H1 (cell line): ENCODE measurements around the gene TMEM127. TPM values are rescaled to one million over a fixed set of nuclear protein-coding genes. Genes with fewer than 3 reads are reported as not detected.
A peak's percentile ranks its signal among the peaks of the same experiment; 100 is the strongest.

Experiments
- CTCF ChIA-PET: fragments of 300-600 bp; sonication (Branson Sonifier 250); formaldehyde crosslinking; loops from one replicate; lab custom pipeline; 2021; ENCODE audit not compliant: partially characterized antibody; lab: Charles Lee
- POLR2A ChIA-PET: fragments of 300-600 bp; sonication (Branson Sonifier 250); formaldehyde crosslinking; loops from one replicate; lab custom pipeline; 2021; ENCODE audit warnings: inconsistent platforms; ENCODE audit not compliant: partially characterized antibody; lab: Charles Lee
- DNase-seq, 2 experiments: peaks; one replicate each; pipeline versions ENCODE4 v3.0.0 to v3.0.0-alpha.2; 2010 to 2022; ENCODE audit warnings: low spot score in 2 of 2, low read depth in 1 of 2, mixed read lengths in 1 of 2
- FAIRE-seq: peaks from 2 replicates; lab custom pipeline; 2011; peaks lifted over from hg19 to GRCh38; lab: Jason Lieb, UNC
- H2AFZ ChIP-seq: 2 replicates; pipeline ENCODE4 v1.8.1; 2012; ENCODE audit warnings: low read length, inconsistent platforms
- H2AK5ac ChIP-seq: 2 replicates; pipeline ENCODE4 v1.6.1; 2013; ENCODE audit warnings: low read depth, low read length
- H2BK120ac ChIP-seq: replicated peaks from 2 replicates; pipeline ENCODE3; 2013; ENCODE audit warnings: low read depth, low read length, inconsistent platforms
- H2BK12ac ChIP-seq: 2 replicates; pipeline ENCODE4 v1.6.1; 2013; ENCODE audit warnings: low read depth, low read length
- H2BK15ac ChIP-seq: 2 replicates; pipeline ENCODE4 v1.6.1; 2013; ENCODE audit warnings: low read length
- H2BK20ac ChIP-seq: 2 replicates; pipeline ENCODE4 v1.6.1; 2013; ENCODE audit warnings: low read length
- H2BK5ac ChIP-seq: 2 replicates; pipeline ENCODE4 v1.6.1; 2013; ENCODE audit warnings: low read depth, low read length
- H3K14ac ChIP-seq: 2 replicates; pipeline ENCODE4 v1.6.1; 2013; ENCODE audit warnings: inconsistent platforms; ENCODE audit not compliant: insufficient read length
- H3K18ac ChIP-seq: 2 replicates; pipeline ENCODE4 v1.6.1; 2013; ENCODE audit warnings: low read length; ENCODE audit errors: extremely low read depth
- H3K23ac ChIP-seq: 2 replicates; pipeline ENCODE4 v1.6.1; 2013; ENCODE audit warnings: inconsistent platforms; ENCODE audit not compliant: insufficient read length
- H3K23me2 ChIP-seq: 2 replicates; pipeline ENCODE4 v1.6.1; 2013; ENCODE audit warnings: low read depth, low read length
- H3K27ac ChIP-seq: 2 replicates; pipeline ENCODE4 v1.6.1; 2011; ENCODE audit warnings: low read depth, low read length, inconsistent platforms
- H3K27me3 ChIP-seq, 4 experiments: replicated peaks in 1 of 4; 1 replicate in 1 of 4; 2 replicates in 3 of 4; pipeline versions ENCODE4 v1.6.1 to v1.8.1; 2011 to 2013; ENCODE audit warnings: low read length in 3 of 4, mild to moderate bottlenecking in 3 of 4, inconsistent platforms in 2 of 4, mixed read lengths in 2 of 4, moderate library complexity in 1 of 4; ENCODE audit not compliant: control insufficient read depth in 3 of 4, insufficient read depth in 3 of 4; ENCODE audit errors: extremely low read depth in 1 of 4
- H3K36me3 ChIP-seq, 4 experiments: 2 replicates each; pipeline versions ENCODE4 v1.6.1 to v1.8.1; 2011 to 2013; ENCODE audit warnings: mild to moderate bottlenecking in 4 of 4, low read length in 3 of 4, moderate library complexity in 2 of 4, control low read depth in 1 of 4, inconsistent platforms in 1 of 4; ENCODE audit not compliant: insufficient read depth in 4 of 4, control insufficient read depth in 2 of 4
- H3K4ac ChIP-seq: replicated peaks from 2 replicates; pipeline ENCODE3; 2013; ENCODE audit warnings: low read length, low read depth, mixed read lengths, inconsistent platforms; ENCODE audit not compliant: insufficient read length
- H3K4me1 ChIP-seq, 4 experiments: replicated peaks in 1 of 4; 1 replicate in 1 of 4; 2 replicates in 3 of 4; pipeline versions ENCODE4 v1.6.1 to v1.8.1; 2011 to 2013; ENCODE audit warnings: low read length in 3 of 4, inconsistent platforms in 2 of 4, mixed read lengths in 1 of 4; ENCODE audit not compliant: insufficient read depth in 4 of 4, control insufficient read depth in 3 of 4
- H3K4me2 ChIP-seq, 2 experiments: 2 replicates each; pipeline versions ENCODE4 v1.6.1 to v1.8.1; 2011 to 2013; ENCODE audit warnings: low read depth in 2 of 2, low read length in 2 of 2, control low read depth in 1 of 2, inconsistent platforms in 1 of 2, mild to moderate bottlenecking in 1 of 2; ENCODE audit not compliant: insufficient read depth in 1 of 2
- H3K4me3 ChIP-seq, 4 experiments: fragments of 200-600, 300-600 bp in 1 of 4; sonication (generic), shearing (Covaris generic), sonication (Bioruptor Twin) in 1 of 4; 2 replicates each; pipeline versions ENCODE4 v1.5.1 to v1.8.1; 2011 to 2016; ENCODE audit warnings: low read length in 4 of 4, low read depth in 3 of 4, control low read depth in 2 of 4, inconsistent platforms in 2 of 4, mild to moderate bottlenecking in 2 of 4, mixed read lengths in 1 of 4, moderate library complexity in 1 of 4; ENCODE audit not compliant: insufficient read depth in 2 of 4; ENCODE audit errors: extremely low read depth in 1 of 4
- H3K56ac ChIP-seq: replicated peaks from 2 replicates; pipeline ENCODE3; 2013; ENCODE audit warnings: low read depth, mild to moderate bottlenecking, mixed read lengths, low read length, inconsistent platforms; ENCODE audit not compliant: insufficient read length
- H3K79me1 ChIP-seq: 2 replicates; pipeline ENCODE4 v1.6.1; 2013; ENCODE audit warnings: low read depth, low read length, control low read depth
- H3K79me2 ChIP-seq, 2 experiments: 2 replicates each; pipeline versions ENCODE4 v1.6.1 to v1.8.1; 2012 to 2013; ENCODE audit warnings: low read length in 2 of 2, mild to moderate bottlenecking in 2 of 2, inconsistent platforms in 1 of 2; ENCODE audit not compliant: insufficient read depth in 2 of 2, control insufficient read depth in 1 of 2
- H3K9ac ChIP-seq, 4 experiments: replicated peaks in 1 of 4; 1 replicate in 1 of 4; 2 replicates in 3 of 4; pipeline versions ENCODE4 v1.6.1 to v1.8.1; 2011 to 2013; ENCODE audit warnings: low read depth in 3 of 4, low read length in 3 of 4, control low read depth in 2 of 4, mild to moderate bottlenecking in 2 of 4, moderate library complexity in 2 of 4, inconsistent platforms in 1 of 4; ENCODE audit errors: extremely low read depth in 1 of 4
- H3K9me3 ChIP-seq, 2 experiments: 2 replicates each; pipeline versions ENCODE4 v1.6.1 to v1.8.1; 2012 to 2013; ENCODE audit warnings: mild to moderate bottlenecking in 2 of 2, moderate library complexity in 2 of 2, control low read depth in 1 of 2, inconsistent platforms in 1 of 2, low read depth in 1 of 2, low read length in 1 of 2, mixed read lengths in 1 of 2; ENCODE audit not compliant: insufficient read depth in 2 of 2
- H4K20me1 ChIP-seq, 2 experiments: replicated peaks in 1 of 2; 2 replicates each; pipeline versions ENCODE3 to v1.8.1; 2011 to 2013; ENCODE audit warnings: inconsistent platforms in 2 of 2, low read length in 2 of 2, mild to moderate bottlenecking in 1 of 2; ENCODE audit not compliant: insufficient read depth in 2 of 2, control insufficient read depth in 1 of 2
- H4K5ac ChIP-seq: 2 replicates; pipeline ENCODE4 v1.6.1; 2013; ENCODE audit warnings: low read length, low read depth, mixed read lengths, inconsistent platforms; ENCODE audit not compliant: insufficient read length
- H4K8ac ChIP-seq: 2 replicates; pipeline ENCODE4 v1.8.0; 2013; ENCODE audit warnings: mild to moderate bottlenecking, moderate library complexity, low read length, inconsistent platforms; ENCODE audit not compliant: insufficient read depth; ENCODE audit errors: extremely low read depth
- H4K91ac ChIP-seq: replicated peaks from 2 replicates; pipeline ENCODE3; 2013; ENCODE audit warnings: low read length, mixed read lengths, inconsistent platforms; ENCODE audit not compliant: insufficient read length
- BACH1 ChIP-seq: IDR thresholded peaks from 2 replicates; pipeline ENCODE4 v1.6.1; 2012; ENCODE audit warnings: low read length, improper control_type of control experiment
- EP300 ChIP-seq, 2 experiments: IDR thresholded peaks; 1 replicate in 1 of 2; 2 replicates in 1 of 2; pipeline ENCODE4 v1.6.1; 2011 to 2012; ENCODE audit warnings: low read depth in 2 of 2, low read length in 2 of 2, mild to moderate bottlenecking in 2 of 2, borderline replicate concordance in 1 of 2, inconsistent platforms in 1 of 2, moderate library complexity in 1 of 2
- HDAC6 ChIP-seq: IDR thresholded peaks from one replicate; pipeline ENCODE4 v1.7.1; 2012; ENCODE audit warnings: low read depth, mild to moderate bottlenecking, inconsistent platforms, low read length, moderate library complexity
- MAFK ChIP-seq: IDR thresholded peaks from 2 replicates; pipeline ENCODE4 v1.6.1; 2012; ENCODE audit warnings: low read depth, mild to moderate bottlenecking, improper control_type of control experiment, low read length
- NANOG ChIP-seq: IDR thresholded peaks from 2 replicates; pipeline ENCODE4 v1.6.1; 2011; ENCODE audit warnings: low read length, low read depth, mild to moderate bottlenecking, inconsistent platforms; ENCODE audit not compliant: insufficient read depth, poor library complexity, severe bottlenecking
- PHF8 ChIP-seq: fragments of 200-600 bp; sonication (generic); conservative IDR thresholded peaks from 2 replicates; pipeline ENCODE4 v1.7.1; 2012; ENCODE audit warnings: low read depth, mild to moderate bottlenecking, inconsistent platforms, low read length, moderate library complexity
- SP1 ChIP-seq: IDR thresholded peaks from 2 replicates; pipeline ENCODE4 v1.6.1; 2011; ENCODE audit warnings: low read depth, low read length
- USF2 ChIP-seq: IDR thresholded peaks from 2 replicates; pipeline ENCODE4 v1.6.1; 2011; ENCODE audit warnings: low read length, improper control_type of control experiment
- ZNF274 ChIP-seq: IDR thresholded peaks from 2 replicates; pipeline ENCODE4 v1.7.0; 2012; ENCODE audit warnings: low read length, borderline replicate concordance; ENCODE audit errors: extremely low read depth
- WGBS, 2 experiments: shearing (Covaris generic) in 1 of 2; methylation state at CpG; one replicate each; pipeline versions ENCODE4 v1.1.6 to v1.1.7; 2013 to 2015; ENCODE audit warnings: low lambda C conversion rate in 2 of 2, mixed read lengths in 2 of 2, inconsistent platforms in 1 of 2, low coverage in 1 of 2, missing lambda C conversion rate in 1 of 2; ENCODE audit not compliant: insufficient replicate concordance in 2 of 2, insufficient coverage in 1 of 2, insufficient read length in 1 of 2; ENCODE audit errors: extremely low coverage in 1 of 2, missing lambda C conversion rate in 1 of 2; 5-methylcytosine and 5-hydroxymethylcytosine counted together
- polyA plus RNA-seq, 7 experiments: library from polyadenylated mRNA; depleted of rRNA in 3 of 7; stranded (reverse) in 5 of 7; unstranded in 2 of 7; fragments of >200 nt in 5 of 7; fragments of 200-250 nt in 2 of 7; gene quantifications; 1 replicate in 5 of 7; 2 replicates in 1 of 7; 4 replicates in 1 of 7; pipeline versions ENCODE4 v1.2.1 to v1.2.3, GENCODE V29; 2011 to 2013; ENCODE audit warnings: missing spikeins in 2 of 7, mixed read lengths in 2 of 7
- total RNA-seq: library from RNA; stranded (reverse); fragmentation: NEBNext Ultra II Directional; extraction: Animal tissue kit (Norgen Biotek cat#: 25700); gene quantifications from 2 replicates; pipeline ENCODE4 v1.2.1, GENCODE V29; 2021

Gene TMEM127
- total and polyA plus RNA-seq, 2 of the 8 experiments (the other 6 are each of a cell fraction or from before 2014, with no cell fraction given), result 25.0 to 41.0 TPM

GRCh38 chr2:96204836-96205624 lies 60.8 kb downstream of the TMEM127 start:
- Histone ChIP-seq H3K56ac (no peak overlapping the region), H3K4me1 (peaks cover 4 to 11% (median 7%) of the 10 kb centered on the region in 4 experiments; a peak in 5 of 7 replicates), H3K27me3 (no peaks in the 10 kb centered on the region), H3K27ac (no peak overlapping the region), H2AFZ (no peak overlapping the region), H3K23me2 (peaks cover 8% of the 10 kb centered on the region; the same call in 1 of the 2 replicates), H4K8ac (no peak overlapping the region), H2BK5ac (no peak overlapping the region), H3K36me3 (no peaks in the 10 kb centered on the region), H3K4me3 (0 out of 8 replicates have a peak overlapping the region, but pooled peaks of 1 of the 4 experiments have one; percentile 32), H2BK20ac (no peak overlapping the region), H3K9ac (no peak overlapping the region), H3K79me2 (peaks cover 56 to 82% of the 10 kb centered on the region in 2 experiments), H4K91ac (no peak overlapping the region), H2BK12ac (no peak overlapping the region), H2BK15ac (no peak overlapping the region), H3K9me3 (no peaks in the 10 kb centered on the region), H3K4me2 (peak overlapping the region; percentile 47 to 91; a peak in 3 of 4 replicates), H2BK120ac (no peak overlapping the region), H3K79me1 (peaks cover 3% of the 10 kb centered on the region; the same call in 1 of the 2 replicates), H4K20me1 (peaks cover 32 to 41% of the 10 kb centered on the region in 2 experiments), H3K4ac (no peak overlapping the region), H3K14ac (no peak overlapping the region), H3K23ac (no peak overlapping the region), H3K18ac (no peak overlapping the region), H2AK5ac (no peak overlapping the region), H4K5ac (no peak overlapping the region)
- WGBS, 2 experiments, result 83% methylated on average over 6 of the region's 6 CpGs; no CpG with 5 or more reads in 1 of the 2 experiments
- ChIA-PET CTCF (interaction anchor here (1.0 kb wide), 1 partner anchor 183 kb away, joined by 3 read pairs; no protein-coding TSS in a partner anchor), POLR2A (interaction anchor here (0.9 kb wide), 1 partner anchor 8 kb away, joined by 4 read pairs; no protein-coding TSS in a partner anchor)
- FAIRE-seq (no peak), DNase-seq (no peak)
- TF ChIP-seq MAFK (no peak), PHF8 (no peak), NANOG (no peak), BACH1 (no peak), USF2 (no peak), EP300 (IDR thresholded peaks at IDR 0.05; ENCODE audit: borderline replicate concordance in 1 of 2, low read depth in 2 of 2, low read length in 2 of 2) (no peak), HDAC6 (no peak), ZNF274 (no peak), SP1 (no peak)
